Heart left ventricle (tissue), 16 donors: ENCODE results near the gene TNNI3K. TPM values are rescaled to one million over a fixed set of nuclear protein-coding genes. Genes with fewer than 3 reads are reported as not detected.

Source experiments
- ATAC-seq, 4 donors: fragments of 200-7000 bp; cut with Tn5 transposase; one replicate each; pipeline ENCODE4 v1.9.1; 2020 to 2022; ENCODE audit warnings: moderate library complexity in 4 of 4, mild to moderate bottlenecking in 3 of 4, moderate number of reproducible peaks in 1 of 4
- DNase-seq, 5 donors: peaks; one replicate each; pipeline ENCODE4 v3.0.0-alpha.2; 2020
- H3K27ac ChIP-seq, 12 donors: fragments of 200-600 bp; sonication (generic) in 4 of 12; one replicate each; pipeline versions ENCODE4 v1.5.0 to v1.8.0; 2016 to 2022; ENCODE audit warnings: mild to moderate bottlenecking in 2 of 12
- H3K27me3 ChIP-seq, 9 donors: fragments of 200-600 bp; sonication (generic) in 2 of 9; one replicate each; pipeline versions ENCODE4 v1.5.1 to v1.8.0; 2016 to 2022; ENCODE audit warnings: mild to moderate bottlenecking in 3 of 9
- H3K36me3 ChIP-seq, 9 donors: fragments of 200-600 bp; sonication (generic) in 2 of 9; one replicate each; pipeline versions ENCODE4 v1.5.0 to v1.8.0; 2018 to 2022; ENCODE audit warnings: mild to moderate bottlenecking in 2 of 9
- H3K4me1 ChIP-seq, 12 donors: fragments of 200-600 bp; sonication (generic) in 4 of 12; one replicate each; pipeline versions ENCODE4 v1.5.0 to v1.8.0; 2016 to 2022; ENCODE audit warnings: mild to moderate bottlenecking in 3 of 12
- H3K4me3 ChIP-seq, 12 donors: fragments of 200-600 bp; sonication (generic) in 4 of 12; one replicate each; pipeline versions ENCODE4 v1.5.0 to v1.8.0; 2017 to 2022; ENCODE audit warnings: mild to moderate bottlenecking in 9 of 12, moderate library complexity in 4 of 12
- H3K9me3 ChIP-seq, 12 donors: fragments of 200-600 bp; sonication (generic) in 4 of 12; one replicate each; pipeline versions ENCODE4 v1.5.0 to v1.8.0; 2016 to 2022; ENCODE audit warnings: mild to moderate bottlenecking in 1 of 12
- POLR2A ChIP-seq, 2 donors: fragments of 450-650 bp; IDR thresholded peaks; one replicate each; pipeline ENCODE4 v1.6.1; 2017; ENCODE audit warnings: antibody characterized with exemption in 2 of 2, mild to moderate bottlenecking in 2 of 2, moderate library complexity in 2 of 2
- WGBS, 4 donors: extraction: QIAGEN DNeasy Blood & Tissue Kit in 2 of 4; methylation state at CpG; one replicate each; pipeline versions ENCODE4 v1.1.5 to v1.1.7; 2013 to 2018; 5-methylcytosine and 5-hydroxymethylcytosine counted together
- intact Hi-C, 10 donors: fragments of 100-400 bp; cut with DNase I; formaldehyde crosslinking; loops; one replicate each; pipeline versions ENCODE4 v1.11.1 to v1.14.2; 2022
- polyA plus RNA-seq, 2 donors: library from polyadenylated mRNA; stranded (reverse); fragments of 200-250 nt; gene quantifications; one replicate each; pipeline ENCODE4 v1.2.3, GENCODE V29; 2013
- total RNA-seq, 9 donors: library from RNA; depleted of rRNA in 2 of 9; stranded (reverse); fragments of >200 nt in 2 of 9; fragmentation: NEBNext Ultra II Directional in 3 of 9; extraction: Animal tissue kit (Norgen Biotek cat#: 25700) in 3 of 9; gene quantifications; one replicate each; pipeline versions ENCODE4 v1.1.0 to v1.2.4, GENCODE V29; 2016 to 2023
- TF ChIP-seq, protein P1 (sequence below), 12 donors: fragments of 200-600 bp; sonication (generic) in 4 of 12; IDR thresholded peaks; one replicate each; pipeline versions ENCODE4 v1.5.0 to v1.8.0; 2018 to 2022; ENCODE audit warnings: antibody characterized with exemption in 12 of 12, mild to moderate bottlenecking in 5 of 12
- donor health status: ischemic (EF 13 %, LVEDD 7.1; RV severe dilation, severe dysfunction).
- donor health status: healthy with polysubstance abuse.
- donor health status: DM: no; HTN: yes; CAD: no.
- donor health status: DM: no; HTN: no; CAD: no.
- donor health status: ischemic (EF 25% LVEDD 6.9; RV normal size, moderate dysfunction).
- donor health status: ischemic (EF 25% LVEDD 5.7; RV mildly dilated, moderate dysfunction).
- donor health status: healthy.
- donor health status: DM: yes; HTN: yes; CAD: no.
- donor health status: ischemic (EF 35%, LVEDD 5.7; RV mildly dilated, moderate dysfunction).
- donor health status: nonischemic (EF 11% LVEDD 7.7; RV severe dilation, severe dysfunction).
- donor health status: DM: yes; HTN: yes; CAD: no.
- donor health status: PGD.
- donor health status: ischemic (EF 29% LVEDD 5.4; RV normal size, mild dysfunction).
- donor health status: nonischemic (EF 23%, LVEDD 6.1; RV moderate dilation, normal function).

Gene TNNI3K
- total and polyA plus RNA-seq, 11 donors: 11.5 to 108 (median 59.9) TPM

DNA sequence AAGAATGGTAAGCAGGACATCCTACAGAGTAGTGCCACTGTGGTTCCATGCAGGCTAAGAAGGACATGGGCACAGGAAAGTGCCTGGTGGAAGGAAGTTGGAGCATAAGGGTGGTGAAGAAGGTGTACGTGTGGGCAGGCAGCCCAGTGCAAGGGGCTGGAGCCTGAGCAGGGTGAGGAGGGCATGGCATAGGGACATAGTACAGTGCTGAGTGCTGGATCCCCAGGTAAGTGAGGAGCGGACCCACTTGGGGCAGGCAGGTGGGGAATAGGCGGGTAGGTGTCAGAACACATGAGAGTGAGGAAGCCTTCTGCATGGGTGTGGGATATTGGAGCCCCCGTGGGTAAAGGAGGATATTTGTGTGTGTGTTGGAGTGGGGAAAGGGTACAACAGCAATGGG, 292.9 kb downstream of the TNNI3K start:
- peaks cover 0 to 3% (median 0%) of the 10 kb centered on the region in 9 donors for H3K36me3 ChIP-seq
- intact Hi-C loops: no loop called here
- TF ChIP-seq, protein P1, sequence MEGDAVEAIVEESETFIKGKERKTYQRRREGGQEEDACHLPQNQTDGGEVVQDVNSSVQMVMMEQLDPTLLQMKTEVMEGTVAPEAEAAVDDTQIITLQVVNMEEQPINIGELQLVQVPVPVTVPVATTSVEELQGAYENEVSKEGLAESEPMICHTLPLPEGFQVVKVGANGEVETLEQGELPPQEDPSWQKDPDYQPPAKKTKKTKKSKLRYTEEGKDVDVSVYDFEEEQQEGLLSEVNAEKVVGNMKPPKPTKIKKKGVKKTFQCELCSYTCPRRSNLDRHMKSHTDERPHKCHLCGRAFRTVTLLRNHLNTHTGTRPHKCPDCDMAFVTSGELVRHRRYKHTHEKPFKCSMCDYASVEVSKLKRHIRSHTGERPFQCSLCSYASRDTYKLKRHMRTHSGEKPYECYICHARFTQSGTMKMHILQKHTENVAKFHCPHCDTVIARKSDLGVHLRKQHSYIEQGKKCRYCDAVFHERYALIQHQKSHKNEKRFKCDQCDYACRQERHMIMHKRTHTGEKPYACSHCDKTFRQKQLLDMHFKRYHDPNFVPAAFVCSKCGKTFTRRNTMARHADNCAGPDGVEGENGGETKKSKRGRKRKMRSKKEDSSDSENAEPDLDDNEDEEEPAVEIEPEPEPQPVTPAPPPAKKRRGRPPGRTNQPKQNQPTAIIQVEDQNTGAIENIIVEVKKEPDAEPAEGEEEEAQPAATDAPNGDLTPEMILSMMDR (IDR thresholded peaks at IDR 0.05): no peak
- no peak for TF ChIP-seq POLR2A (IDR thresholded peaks at IDR 0.05)
- DNase-seq (no peak), ATAC-seq (peak in 1 of 4 donors; percentile 32)
- H3K27me3 ChIP-seq: no peaks in the 10 kb centered on the region
- 87 to 91% (median 87%) methylated on average over 4 of the region's 4 CpGs for WGBS, 4 donors
- no peak overlapping the region for H3K27ac ChIP-seq
- no peaks in the 10 kb centered on the region for H3K9me3 ChIP-seq
- no peak overlapping the region for H3K4me3 ChIP-seq
- H3K4me1 ChIP-seq: no peaks in the 10 kb centered on the region

DNA sequence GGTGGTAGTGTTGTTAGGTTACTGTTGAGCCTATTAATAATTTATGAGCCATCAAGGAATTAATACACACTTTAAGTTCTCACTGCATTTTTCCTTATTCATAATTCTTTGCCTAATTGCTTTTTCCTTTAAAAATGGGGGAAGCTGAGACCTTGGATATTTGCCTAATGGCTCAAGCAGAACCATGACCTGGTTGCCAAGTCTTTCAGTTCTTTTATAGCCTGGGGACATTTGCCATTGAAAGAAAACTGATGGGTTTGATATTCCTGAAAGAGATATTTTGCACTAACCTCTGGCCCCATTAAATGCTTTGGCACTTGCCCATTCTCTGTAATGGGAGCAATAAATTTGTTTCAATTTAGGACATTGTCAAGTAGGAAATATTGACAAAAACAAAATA, 295.7 kb downstream of the TNNI3K start:
- ATAC-seq: no peak
- Histone ChIP-seq H3K4me3 (no peak overlapping the region), H3K4me1 (no peaks in the 10 kb centered on the region), H3K27ac (no peak overlapping the region), H3K9me3 (peaks cover 0 to 4% (median 0%) of the 10 kb centered on the region in 12 donors), H3K36me3 (peaks cover 0 to 3% (median 0%) of the 10 kb centered on the region in 9 donors), H3K27me3 (no peaks in the 10 kb centered on the region)
- TF ChIP-seq, protein P1 (IDR thresholded peaks at IDR 0.05): no peak
- no peak for TF ChIP-seq POLR2A (IDR thresholded peaks at IDR 0.05)
- no peak for DNase-seq
- intact Hi-C loops: no loop called here

DNA sequence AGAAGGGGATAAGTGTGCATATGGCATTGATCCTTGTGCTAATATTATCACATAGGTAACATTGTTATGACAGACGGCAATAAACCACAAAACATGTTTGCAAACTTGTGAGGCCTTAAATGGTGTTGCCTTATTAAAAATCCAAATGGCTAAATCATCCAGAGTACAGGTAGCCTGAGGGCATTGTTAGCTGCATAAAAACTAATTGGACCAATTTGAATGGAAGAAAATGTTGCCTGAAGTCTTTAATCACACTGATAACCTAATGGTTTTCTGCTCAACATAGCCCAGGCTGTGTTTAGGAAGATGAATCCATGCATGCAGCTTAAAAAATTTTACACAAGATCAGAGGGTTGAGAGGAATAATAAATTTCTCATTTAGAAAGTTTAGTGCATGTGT, 296.6 kb downstream of the TNNI3K start:
- no peak for TF ChIP-seq POLR2A (IDR thresholded peaks at IDR 0.05)
- DNase-seq (no peak), ATAC-seq (no peak)
- H3K4me3 ChIP-seq: no peak overlapping the region
- no peaks in the 10 kb centered on the region for H3K4me1 ChIP-seq
- H3K27me3 ChIP-seq: no peaks in the 10 kb centered on the region
- intact Hi-C loops: no loop called here
- H3K27ac ChIP-seq: no peak overlapping the region
- WGBS, 4 donors: 81 to 89% (median 86%) methylated on average over 1 of the region's 1 CpG
- peaks cover 0 to 3% (median 0%) of the 10 kb centered on the region in 9 donors for H3K36me3 ChIP-seq
- peaks cover 0 to 4% (median 0%) of the 10 kb centered on the region in 12 donors for H3K9me3 ChIP-seq

DNA sequence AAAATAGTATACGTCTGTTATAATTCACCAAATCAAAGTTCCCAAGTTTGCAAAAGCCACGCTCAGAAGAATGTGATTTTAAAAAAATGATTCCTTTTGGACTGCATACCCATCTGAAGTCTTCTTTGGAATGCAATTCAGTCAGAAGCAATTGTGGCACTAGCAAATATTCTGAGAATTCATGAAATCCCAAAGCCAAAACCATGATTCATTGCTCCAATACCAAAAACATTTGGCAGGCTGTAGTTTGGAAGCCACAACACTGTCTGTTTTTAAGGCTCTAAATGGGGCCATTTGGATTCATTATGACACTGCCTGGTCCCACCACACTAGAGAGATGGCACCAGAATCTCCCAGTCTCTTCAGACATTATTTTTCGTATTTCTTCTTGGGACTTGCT, 299.1 kb downstream of the TNNI3K start:
- no peaks in the 10 kb centered on the region for H3K27me3 ChIP-seq
- 74 to 90% (median 86%) methylated on average over 3 of the region's 3 CpGs for WGBS, 4 donors
- H3K4me3 ChIP-seq: no peak overlapping the region
- ATAC-seq (no peak), DNase-seq (no peak)
- H3K4me1 ChIP-seq: no peaks in the 10 kb centered on the region
- no peak for TF ChIP-seq POLR2A (IDR thresholded peaks at IDR 0.05)
- TF ChIP-seq, protein P1 (IDR thresholded peaks at IDR 0.05): no peak
- H3K27ac ChIP-seq: no peak overlapping the region
- intact Hi-C loops: no loop called here
- no peaks in the 10 kb centered on the region for H3K36me3 ChIP-seq
- peaks cover 0 to 4% (median 0%) of the 10 kb centered on the region in 12 donors for H3K9me3 ChIP-seq

DNA sequence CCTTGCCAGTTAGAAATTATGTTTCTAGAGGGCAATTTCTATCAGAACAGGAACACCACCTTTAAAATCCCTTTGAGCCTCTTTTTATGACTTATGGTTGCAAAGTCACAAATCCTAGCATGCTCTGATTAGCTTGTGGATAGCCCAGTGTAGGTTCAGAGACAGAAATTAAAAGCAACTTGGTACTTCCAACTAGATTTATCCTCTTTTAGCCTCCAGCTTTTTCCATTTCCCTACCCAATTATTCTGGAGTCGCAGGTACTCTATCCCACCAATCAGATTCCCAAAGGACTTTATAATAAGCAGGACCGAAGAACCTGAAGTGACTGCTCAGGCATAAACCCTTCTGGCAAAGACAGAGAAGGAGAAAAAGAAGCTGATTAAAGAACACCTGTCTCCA, 310.6 kb downstream of the TNNI3K start:
- H3K27me3 ChIP-seq: no peaks in the 10 kb centered on the region
- H3K27ac ChIP-seq: no peak overlapping the region
- H3K9me3 ChIP-seq: no peaks in the 10 kb centered on the region
- ATAC-seq (no peak), DNase-seq (no peak)
- no peaks in the 10 kb centered on the region for H3K4me1 ChIP-seq
- TF ChIP-seq, protein P1 (IDR thresholded peaks at IDR 0.05): no peak
- TF ChIP-seq POLR2A (IDR thresholded peaks at IDR 0.05): no peak
- H3K36me3 ChIP-seq: peaks cover 0 to 18% (median 0%) of the 10 kb centered on the region in 9 donors
- intact Hi-C loops: no loop called here
- WGBS, 4 donors: 87 to 92% (median 87%) methylated on average over 2 of the region's 2 CpGs
- H3K4me3 ChIP-seq: no peak overlapping the region
